HG03060 (cell line): ENCODE data around the gene PPFIA1.

Source experiments
- ATAC-seq: cut with Tn5 transposase; IDR thresholded peaks from one replicate; pipeline ENCODE4 v1.9.1; 2021; ENCODE audit warnings: low read depth, moderate number of reproducible peaks; ENCODE audit not compliant: unreplicated experiment

PPFIA1 gene

DNA sequence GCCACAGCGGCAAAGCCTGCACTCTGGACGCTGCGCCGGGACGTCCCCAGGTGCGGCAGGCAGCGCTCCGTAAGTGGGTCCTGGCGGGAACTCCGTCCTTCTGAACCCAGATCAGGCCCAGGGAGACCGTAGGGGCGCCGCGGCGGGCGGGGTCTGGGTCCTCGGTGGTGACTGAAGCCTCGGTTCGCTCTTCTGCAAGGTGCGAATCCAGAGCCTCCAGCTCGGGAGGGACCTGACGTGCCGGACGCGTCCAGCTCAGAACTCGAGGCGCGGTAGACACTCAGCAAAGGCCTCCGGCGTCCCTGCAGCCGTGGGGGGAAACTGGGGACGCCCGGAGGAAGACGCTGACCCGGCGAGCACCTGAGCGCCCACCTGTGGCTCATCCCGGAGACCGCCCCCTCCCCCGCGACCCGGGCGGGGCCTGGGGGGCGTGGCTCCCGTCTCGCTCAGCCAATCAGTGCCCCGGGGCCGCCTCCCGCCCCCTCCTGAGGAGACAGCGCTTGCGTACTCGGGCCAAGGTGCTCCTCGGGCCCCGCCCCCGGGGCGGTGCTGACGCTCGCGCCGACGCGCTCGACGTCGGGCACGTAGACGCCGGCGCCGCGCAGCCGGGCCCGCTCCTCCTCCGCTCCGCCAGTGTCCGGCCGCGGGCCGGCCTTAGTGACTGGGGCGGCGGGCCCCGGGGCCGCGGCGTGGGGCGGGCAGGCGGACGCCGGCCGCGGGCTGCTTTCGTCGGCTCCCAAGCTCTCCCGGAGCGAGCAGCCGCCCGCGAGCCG, at the start of gene PPFIA1:
PPFIA1 (plus strand) TSS at position 587 of the 773 bp plus-strand sequence. CDS start 1,483 bp downstream, outside the sequence.
- peak; percentile 82 for ATAC-seq

- no peak for ATAC-seq
Measured at GRCh38 chr11:70220920-70221319, 49.6 kb upstream of the PPFIA1 start.

DNA sequence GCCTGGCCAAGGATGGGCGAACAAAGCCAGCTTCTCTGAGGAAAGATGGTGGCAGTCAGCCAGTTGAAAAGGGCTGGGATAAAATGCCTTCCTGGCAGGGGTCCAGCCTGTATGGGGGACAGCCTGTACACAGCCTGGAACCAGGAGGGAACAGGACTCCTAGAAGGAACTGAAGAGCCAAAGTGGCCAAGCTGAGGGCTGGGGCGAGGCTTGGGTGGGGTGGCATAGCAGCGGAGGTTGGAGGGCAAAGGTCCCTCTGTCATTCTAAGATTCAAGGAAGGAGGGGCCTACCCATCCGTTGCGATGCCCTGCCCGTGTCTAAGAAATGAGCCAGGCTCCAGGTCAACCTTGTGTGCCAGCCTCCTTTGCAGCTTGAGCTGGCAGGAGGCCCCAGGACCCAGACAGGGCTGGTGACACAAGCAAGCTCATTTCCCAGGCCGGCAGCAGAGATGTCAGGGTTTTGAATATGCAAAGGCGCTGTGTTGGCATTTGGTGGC, 44.8 kb upstream of the PPFIA1 start:
- no peak for ATAC-seq

- ATAC-seq, result no peak
Measured at GRCh38 chr11:70226183-70226582, 44.3 kb upstream of the PPFIA1 start.

DNA sequence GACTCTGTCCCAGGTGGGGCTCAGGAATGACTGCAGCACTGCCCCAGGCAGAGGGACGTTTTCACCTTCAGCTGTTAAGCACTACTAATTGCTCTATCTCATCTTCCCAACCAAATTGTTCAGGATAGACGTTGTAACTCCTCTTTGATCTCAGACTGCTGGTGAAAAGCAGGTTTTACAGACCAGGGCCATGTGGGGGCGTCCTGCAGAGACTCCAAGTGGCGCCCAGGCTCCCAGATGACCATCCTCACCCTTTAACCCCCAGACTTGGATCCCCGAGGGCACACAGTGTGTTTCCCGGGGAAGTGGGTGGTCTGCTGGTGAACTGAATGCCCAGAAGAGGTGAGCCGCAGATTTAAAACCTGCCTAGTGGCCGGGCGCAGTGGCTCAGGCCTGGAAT, 43.5 kb upstream of the PPFIA1 start:
- no peak for ATAC-seq

- ATAC-seq, result no peak
Measured at GRCh38 chr11:70229737-70230136, 40.8 kb upstream of the PPFIA1 start.

GRCh38 chr11:70230151-70230839, 40.2 kb upstream of the PPFIA1 start:
- no peak for ATAC-seq

GRCh38 chr11:70230840-70231710, 39.4 kb upstream of the PPFIA1 start:
- no peak for ATAC-seq

DNA sequence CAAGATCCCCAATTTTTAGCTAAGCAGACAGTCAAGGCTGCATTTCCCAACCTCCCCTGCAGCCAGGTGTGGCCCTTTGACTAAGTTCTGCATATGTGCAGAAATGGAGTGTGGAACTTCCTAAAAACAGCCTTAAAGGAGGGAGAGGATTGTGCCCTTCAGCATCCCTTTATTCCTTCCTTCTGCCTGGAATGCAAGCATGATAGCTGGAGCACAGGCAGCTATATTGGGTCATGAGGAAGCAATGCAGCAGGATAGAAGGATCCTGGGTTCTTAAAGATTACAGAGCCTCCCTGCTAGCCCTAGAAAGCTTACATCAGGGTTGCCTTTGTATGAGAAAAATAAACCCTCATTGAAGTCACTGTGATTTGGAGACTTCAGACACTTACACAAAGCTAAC, 37.5 kb upstream of the PPFIA1 start:
- ATAC-seq, result no peak

- no peak for ATAC-seq
Measured at GRCh38 chr11:70233511-70233934, 37.0 kb upstream of the PPFIA1 start.

DNA sequence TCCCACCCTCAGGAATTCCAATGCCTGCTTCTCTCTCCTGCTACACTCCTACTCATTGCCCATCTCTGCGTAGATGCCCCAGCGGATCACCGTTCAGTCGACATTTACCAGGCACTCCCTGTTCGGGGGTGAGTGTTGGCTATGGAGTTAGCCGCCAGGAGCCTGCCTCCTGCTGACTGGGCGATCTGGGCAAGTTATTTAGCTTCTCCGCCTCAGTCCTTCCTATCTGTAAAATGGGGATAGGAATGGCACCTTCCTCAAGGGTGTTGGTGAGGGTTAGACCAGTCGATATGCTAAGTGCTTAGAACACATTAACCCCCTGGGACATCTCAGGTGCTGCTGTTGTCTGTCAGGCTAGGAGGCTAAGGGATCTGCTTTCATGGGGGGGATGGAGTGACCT, 36.5 kb upstream of the PPFIA1 start:
- ATAC-seq, result no peak

DNA sequence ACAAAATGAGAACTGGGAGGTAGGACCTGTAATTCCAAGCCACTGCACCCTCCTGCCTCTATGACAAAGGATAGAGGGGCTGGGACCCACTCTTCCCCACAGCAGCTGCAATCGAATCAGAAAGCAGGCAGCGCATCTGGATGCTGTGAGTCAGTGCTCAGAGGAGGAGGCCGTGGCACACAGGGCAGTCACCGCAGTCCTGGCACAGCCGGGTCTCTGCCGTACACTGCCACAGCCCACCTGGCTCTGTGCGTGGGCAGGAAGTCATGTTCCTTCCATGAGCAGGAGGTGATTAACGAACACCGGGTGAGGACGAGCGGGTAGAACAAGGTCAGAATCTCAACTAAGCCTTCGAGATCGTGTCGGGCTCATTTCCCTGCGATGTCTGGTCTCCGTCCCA, 30.2 kb upstream of the PPFIA1 start:
- ATAC-seq, result no peak

DNA sequence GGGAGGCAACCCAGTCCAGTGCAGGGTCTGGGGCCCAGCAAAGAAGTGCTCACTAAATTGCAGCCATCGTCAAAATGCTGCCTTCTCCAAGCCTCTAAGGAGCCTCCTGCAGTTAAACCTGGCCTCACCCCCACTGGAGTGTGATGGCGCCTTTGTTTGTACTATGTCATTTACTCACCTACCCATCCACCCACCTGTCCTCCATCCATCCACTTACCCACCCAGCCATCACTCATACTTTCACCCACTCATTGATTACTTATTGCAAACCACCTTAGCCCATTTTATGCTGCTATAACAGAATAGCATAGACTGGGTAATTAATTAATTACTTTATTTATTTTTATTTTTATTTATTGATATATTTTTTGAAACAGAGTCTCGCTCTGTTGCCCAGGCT, 28.8 kb upstream of the PPFIA1 start:
- ATAC-seq, result no peak

DNA sequence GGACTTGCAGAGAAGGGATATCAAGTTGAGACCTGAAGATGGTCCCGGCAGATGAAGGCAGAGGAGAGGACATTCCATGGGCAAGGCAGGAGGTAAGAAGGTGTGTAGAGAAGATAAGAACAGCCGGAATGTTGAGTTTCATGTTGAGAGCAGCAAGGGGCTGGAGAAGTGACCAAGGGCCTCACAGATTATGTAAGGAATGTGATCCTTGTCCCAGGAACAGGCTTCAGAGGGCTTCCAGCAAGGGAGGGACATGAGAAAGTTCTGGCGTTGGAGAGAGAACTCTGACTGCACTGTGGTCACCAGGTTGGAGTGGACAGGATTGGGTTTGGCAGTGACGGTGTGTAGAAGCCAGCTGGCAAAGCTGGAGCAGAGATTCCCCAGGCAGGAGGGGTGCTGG, 27.6 kb upstream of the PPFIA1 start:
- no peak for ATAC-seq

DNA sequence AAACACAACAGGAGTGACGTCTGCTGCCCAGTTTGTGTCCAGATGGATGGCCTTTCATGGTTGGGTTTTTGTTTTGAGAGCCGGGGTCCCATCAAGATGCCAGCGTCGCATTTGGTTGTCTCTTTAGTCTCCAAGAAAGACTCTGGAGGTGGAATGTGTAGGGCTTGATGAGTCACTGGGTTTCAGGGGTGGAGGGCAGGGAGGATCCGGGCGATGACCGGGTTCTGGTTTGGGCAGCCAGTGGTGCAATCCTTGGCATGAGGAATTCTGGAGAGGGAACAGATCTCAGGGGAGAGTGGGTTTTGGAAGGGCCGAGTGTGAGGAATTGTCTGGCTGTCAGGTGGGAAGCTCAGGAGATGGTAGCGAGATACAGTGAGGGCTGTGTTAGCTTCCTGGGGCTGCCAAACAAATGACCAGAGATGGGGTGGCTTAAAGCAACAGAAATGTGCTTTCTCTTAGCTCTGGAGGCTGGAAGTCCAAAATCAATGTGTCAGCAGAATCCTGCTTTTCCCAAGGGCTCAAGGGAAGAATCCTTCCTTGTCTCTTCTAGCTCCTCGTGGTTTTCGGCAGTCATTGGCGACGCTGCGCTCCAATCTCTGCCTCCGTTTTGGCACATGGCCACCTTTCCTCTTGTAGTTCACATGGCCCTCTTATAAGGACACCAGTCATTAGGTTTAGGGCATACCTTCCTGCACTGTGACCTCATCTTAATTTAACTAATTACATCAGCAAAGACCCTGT, 26.4 kb upstream of the PPFIA1 start:
- no peak for ATAC-seq

DNA sequence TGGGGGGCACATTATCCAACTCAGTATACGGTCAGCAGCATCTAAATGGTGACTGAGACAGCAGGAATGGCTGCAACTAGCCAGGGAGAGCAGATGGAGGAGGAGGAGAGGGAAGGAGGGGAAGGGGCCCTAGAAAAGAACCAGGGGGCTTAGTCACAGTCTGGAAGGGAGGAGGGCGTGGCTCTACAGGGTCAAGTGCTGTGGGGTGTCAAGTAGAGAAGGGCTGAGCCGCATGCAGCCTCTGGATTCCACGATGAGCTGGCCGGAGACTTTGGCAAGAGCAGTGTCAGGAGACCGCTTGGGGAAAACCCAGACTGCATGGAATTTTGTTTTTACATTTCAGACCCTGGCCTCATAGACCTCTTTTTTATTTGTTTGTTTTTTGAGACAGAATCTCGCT, 25.8 kb upstream of the PPFIA1 start:
- no peak for ATAC-seq

DNA sequence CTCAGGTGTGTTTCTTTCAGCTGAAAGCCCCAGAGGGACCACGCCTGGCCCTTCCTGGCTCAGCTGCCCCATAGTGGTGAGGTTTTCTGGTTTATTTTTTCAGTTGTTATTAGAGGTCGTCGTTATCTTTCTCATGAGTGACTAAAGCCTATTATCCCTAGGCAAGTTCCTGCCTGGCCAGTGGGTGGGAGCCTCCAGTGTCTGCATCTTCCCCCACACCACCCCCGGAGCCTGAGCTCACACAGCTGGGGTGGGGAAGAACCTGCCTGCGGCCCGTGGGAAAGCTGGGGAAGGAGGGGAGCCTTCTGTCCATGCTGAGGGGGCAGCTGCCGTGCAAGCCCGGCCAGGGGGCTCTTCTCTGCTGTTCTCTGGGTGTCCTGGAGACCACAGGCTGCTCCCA, 24.3 kb upstream of the PPFIA1 start:
- ATAC-seq, result no peak

- no peak for ATAC-seq
Measured at GRCh38 chr11:70247042-70247709, 23.3 kb upstream of the PPFIA1 start.

DNA sequence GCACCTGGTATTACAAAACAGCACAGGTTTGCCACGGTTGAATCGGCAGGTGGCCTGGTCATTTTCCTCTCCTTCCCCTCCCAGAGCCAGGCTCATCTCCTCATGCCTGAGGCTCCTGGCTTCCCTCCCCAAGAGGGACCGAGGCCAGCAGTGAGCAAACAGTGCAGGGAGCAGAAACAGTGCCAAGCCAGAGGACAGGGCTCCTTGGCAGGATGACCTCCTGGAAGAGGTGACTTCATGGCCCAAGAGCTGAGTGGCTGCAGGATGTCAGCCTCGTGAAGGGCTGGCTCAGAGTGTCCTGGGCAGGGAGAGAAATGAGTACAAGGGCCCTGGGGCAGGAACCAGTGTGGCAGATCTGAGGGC, 22.8 kb upstream of the PPFIA1 start:
- ATAC-seq, result no peak
